SK-N-SH (cell line): ENCODE data around the gene SPTLC2.

Source experiments
- RFX5 ChIP-seq: IDR thresholded peaks from 2 replicates; pipeline ENCODE4 v1.6.1; 2012; ENCODE audit warnings: mild to moderate bottlenecking, improper control_type of control experiment, low read length
- USF1 ChIP-seq: IDR thresholded peaks from 2 replicates; pipeline ENCODE4 v1.4.0; 2012; ENCODE audit warnings: low read depth, borderline replicate concordance

- no peak for TF ChIP-seq USF1
- no peak for TF ChIP-seq RFX5
Measured at GRCh38 chr14:77607741-77608302, 8.6 kb downstream of the SPTLC2 start.
